ENCODE data around the gene CIT.

GRCh38 chr12:119714614-119715267 lies 162.4 kb downstream of the CIT start:
- TF ChIP-seq CTCF (IDR thresholded peaks at IDR 0.05) (no peak), POLR2A (IDR thresholded peaks at IDR 0.05) (no peak)

Measured in lower leg skin (tissue), 3 donors.